HEK293 (cell line): Measurements from ENCODE around the gene FAM204A.

Experiments
- GFI1B ChIP-seq: fragments of 450-650 bp; formaldehyde crosslinking; IDR thresholded peaks from 2 replicates; pipeline ENCODE4 v1.5.1; 2016; ENCODE audit warnings: missing biosample characterization, missing genetic modification characterization
- KLF1 ChIP-seq: fragments of 450-650 bp; formaldehyde crosslinking; IDR thresholded peaks from 2 replicates; pipeline ENCODE4 v1.5.1; 2016; ENCODE audit warnings: missing biosample characterization, missing genetic modification characterization
- KLF16 ChIP-seq: fragments of 450-650 bp; formaldehyde crosslinking; IDR thresholded peaks from 2 replicates; pipeline ENCODE4 v1.5.1; 2017; ENCODE audit warnings: missing biosample characterization, missing genetic modification characterization
- KLF17 ChIP-seq: fragments of 450-650 bp; formaldehyde crosslinking; IDR thresholded peaks from 2 replicates; pipeline ENCODE4 v1.5.1; 2016; ENCODE audit warnings: missing biosample characterization, missing genetic modification characterization
- MYNN ChIP-seq: fragments of 450-650 bp; formaldehyde crosslinking; IDR thresholded peaks from 2 replicates; pipeline ENCODE4 v1.5.1; 2016; ENCODE audit warnings: missing biosample characterization, missing genetic modification characterization, borderline replicate concordance
- PATZ1 ChIP-seq: fragments of 450-650 bp; formaldehyde crosslinking; IDR thresholded peaks from 2 replicates; pipeline ENCODE4 v1.5.1; 2016; ENCODE audit warnings: missing biosample characterization, missing genetic modification characterization
- PRDM1 ChIP-seq: fragments of 450-650 bp; formaldehyde crosslinking; IDR thresholded peaks from 2 replicates; pipeline ENCODE4; 2016; ENCODE audit warnings: missing biosample characterization, missing genetic modification characterization
- PRDM10 ChIP-seq: fragments of 450-650 bp; formaldehyde crosslinking; IDR thresholded peaks from 2 replicates; pipeline ENCODE4 v1.5.1; 2016; ENCODE audit warnings: missing biosample characterization, missing genetic modification characterization
- SCRT2 ChIP-seq: fragments of 450-650 bp; formaldehyde crosslinking; IDR thresholded peaks from 2 replicates; pipeline ENCODE4 v1.5.1; 2016; ENCODE audit warnings: missing biosample characterization, missing genetic modification characterization
- SP7 ChIP-seq: fragments of 450-650 bp; formaldehyde crosslinking; IDR thresholded peaks from 2 replicates; pipeline ENCODE4 v1.5.1; 2016; ENCODE audit warnings: missing biosample characterization, missing genetic modification characterization
- YY2 ChIP-seq: fragments of 450-650 bp; formaldehyde crosslinking; IDR thresholded peaks from 2 replicates; pipeline ENCODE4 v1.5.1; 2016; ENCODE audit warnings: missing biosample characterization, missing genetic modification characterization
- ZBTB10 ChIP-seq: fragments of 450-650 bp; formaldehyde crosslinking; IDR thresholded peaks from 2 replicates; pipeline ENCODE4 v1.5.1; 2016; ENCODE audit warnings: missing biosample characterization, missing genetic modification characterization
- ZEB2 ChIP-seq: fragments of 450-650 bp; formaldehyde crosslinking; IDR thresholded peaks from 2 replicates; pipeline ENCODE4 v1.5.1; 2016; ENCODE audit warnings: missing biosample characterization, missing genetic modification characterization
- ZNF10 ChIP-seq: fragments of 450-650 bp; formaldehyde crosslinking; IDR thresholded peaks from 2 replicates; pipeline ENCODE4 v1.5.1; 2017; ENCODE audit warnings: missing biosample characterization, missing genetic modification characterization
- ZNF138 ChIP-seq: fragments of 450-650 bp; formaldehyde crosslinking; IDR thresholded peaks from 2 replicates; pipeline ENCODE4 v1.5.1; 2016; ENCODE audit warnings: missing biosample characterization, missing genetic modification characterization, borderline replicate concordance
- ZNF175 ChIP-seq: fragments of 450-650 bp; formaldehyde crosslinking; IDR thresholded peaks from 2 replicates; pipeline ENCODE4 v1.5.1; 2016; ENCODE audit warnings: missing biosample characterization, missing genetic modification characterization
- ZNF266 ChIP-seq: fragments of 450-650 bp; formaldehyde crosslinking; IDR thresholded peaks from 2 replicates; pipeline ENCODE4 v1.5.1; 2016; ENCODE audit warnings: missing biosample characterization, missing genetic modification characterization, low read depth
- ZNF292 ChIP-seq: fragments of 450-650 bp; formaldehyde crosslinking; IDR thresholded peaks from 2 replicates; pipeline ENCODE4 v1.5.1; 2016; ENCODE audit warnings: low read depth, missing biosample characterization, missing genetic modification characterization, borderline replicate concordance
- ZNF398 ChIP-seq: fragments of 450-650 bp; formaldehyde crosslinking; IDR thresholded peaks from 2 replicates; pipeline ENCODE4 v1.5.1; 2017; ENCODE audit warnings: missing biosample characterization, missing genetic modification characterization
- ZNF510 ChIP-seq: fragments of 450-650 bp; formaldehyde crosslinking; IDR thresholded peaks from 2 replicates; pipeline ENCODE4 v1.5.1; 2018; ENCODE audit warnings: mild to moderate bottlenecking, missing genetic modification characterization, missing biosample characterization; ENCODE audit not compliant: insufficient replicate concordance
- ZNF629 ChIP-seq: fragments of 450-650 bp; formaldehyde crosslinking; IDR thresholded peaks from 2 replicates; pipeline ENCODE4 v1.5.1; 2017; ENCODE audit warnings: missing biosample characterization, missing genetic modification characterization
- ZNF777 ChIP-seq: fragments of 450-650 bp; formaldehyde crosslinking; IDR thresholded peaks from 2 replicates; pipeline ENCODE4 v1.5.1; 2017; ENCODE audit warnings: missing biosample characterization, missing genetic modification characterization, borderline replicate concordance
- ZNF792 ChIP-seq: fragments of 450-650 bp; formaldehyde crosslinking; IDR thresholded peaks from 2 replicates; pipeline ENCODE4 v1.5.1; 2016; ENCODE audit warnings: missing biosample characterization, missing genetic modification characterization
- ZSCAN5A ChIP-seq: fragments of 450-650 bp; formaldehyde crosslinking; IDR thresholded peaks from 2 replicates; pipeline ENCODE4 v1.5.1; 2016; ENCODE audit warnings: missing biosample characterization, missing genetic modification characterization

FAM204A gene

GRCh38 chr10:118341791-118342637 is at the start of gene FAM204A (continued):
- TF ChIP-seq SCRT2 (tag by site-specific recombination) (peak; percentile 30; the same call in 1 of the 2 replicates), PRDM1 (tag by site-specific recombination) (peak; percentile 99), KLF16 (no peak), ZNF777 (tag by site-specific recombination) (peak; percentile 47; the same call in 1 of the 2 replicates), GFI1B (tag by site-specific recombination) (no peak), ZSCAN5A (no peak), YY2 (peak; percentile 98), ZNF10 (no peak), ZBTB10 (tag by site-specific recombination) (no peak), PRDM10 (tag by site-specific recombination) (peak; percentile 71), ZNF398 (tag by site-specific recombination) (peak; percentile 39; the same call in 1 of the 2 replicates), KLF17 (tag by site-specific recombination) (peak; percentile 56; the same call in 1 of the 2 replicates), ZNF175 (tag by site-specific recombination) (no peak), ZNF510 (tag by site-specific recombination) (no peak), PATZ1 (peak; percentile 59), ZNF792 (tag by site-specific recombination) (no peak), MYNN (tag by site-specific recombination) (no peak), ZEB2 (tag by site-specific recombination) (peak; percentile 70; the same call in 1 of the 2 replicates), ZNF629 (0 out of 2 replicates have a peak, but pooled peaks have one; percentile 34), ZNF266 (tag by site-specific recombination) (no peak), ZNF138 (no peak), ZNF292 (tag by site-specific recombination) (no peak), SP7 (tag by site-specific recombination) (peak; percentile 77), KLF1 (no peak)
